ENCODE data around the gene NCOA1. TPM values are rescaled to one million over a fixed set of nuclear protein-coding genes. Genes with fewer than 3 reads are reported as not detected.

NCOA1 gene
- total RNA-seq, 1 donor from 2014 or later: 48.4 TPM

DNA sequence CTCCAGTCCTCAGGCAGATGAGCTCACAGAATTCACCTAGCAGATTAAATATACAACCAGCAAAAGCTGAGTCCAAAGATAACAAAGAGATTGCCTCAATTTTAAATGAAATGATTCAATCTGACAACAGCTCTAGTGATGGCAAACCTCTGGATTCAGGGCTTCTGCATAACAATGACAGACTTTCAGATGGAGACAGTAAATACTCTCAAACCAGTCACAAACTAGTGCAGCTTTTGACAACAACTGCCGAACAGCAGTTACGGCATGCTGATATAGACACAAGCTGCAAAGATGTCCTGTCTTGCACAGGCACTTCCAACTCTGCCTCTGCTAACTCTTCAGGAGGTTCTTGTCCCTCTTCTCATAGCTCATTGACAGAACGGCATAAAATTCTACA lies 216.1 kb downstream of the NCOA1 start:
- TF ChIP-seq POLR2A (IDR thresholded peaks at IDR 0.05) (no peak), POLR2AphosphoS5 (IDR thresholded peaks at IDR 0.05; ENCODE audit: insufficient read depth in 1 of 2, low read depth in 1 of 2) (no peak)
- TF ChIP-seq, protein P1, sequence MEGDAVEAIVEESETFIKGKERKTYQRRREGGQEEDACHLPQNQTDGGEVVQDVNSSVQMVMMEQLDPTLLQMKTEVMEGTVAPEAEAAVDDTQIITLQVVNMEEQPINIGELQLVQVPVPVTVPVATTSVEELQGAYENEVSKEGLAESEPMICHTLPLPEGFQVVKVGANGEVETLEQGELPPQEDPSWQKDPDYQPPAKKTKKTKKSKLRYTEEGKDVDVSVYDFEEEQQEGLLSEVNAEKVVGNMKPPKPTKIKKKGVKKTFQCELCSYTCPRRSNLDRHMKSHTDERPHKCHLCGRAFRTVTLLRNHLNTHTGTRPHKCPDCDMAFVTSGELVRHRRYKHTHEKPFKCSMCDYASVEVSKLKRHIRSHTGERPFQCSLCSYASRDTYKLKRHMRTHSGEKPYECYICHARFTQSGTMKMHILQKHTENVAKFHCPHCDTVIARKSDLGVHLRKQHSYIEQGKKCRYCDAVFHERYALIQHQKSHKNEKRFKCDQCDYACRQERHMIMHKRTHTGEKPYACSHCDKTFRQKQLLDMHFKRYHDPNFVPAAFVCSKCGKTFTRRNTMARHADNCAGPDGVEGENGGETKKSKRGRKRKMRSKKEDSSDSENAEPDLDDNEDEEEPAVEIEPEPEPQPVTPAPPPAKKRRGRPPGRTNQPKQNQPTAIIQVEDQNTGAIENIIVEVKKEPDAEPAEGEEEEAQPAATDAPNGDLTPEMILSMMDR (IDR thresholded peaks at IDR 0.05): no peak
- Histone ChIP-seq H3K4me1 (peaks cover 5% of the 10 kb centered on the region), H3K27me3 (no peaks in the 10 kb centered on the region), H3K36me3 (peaks cover 0 to 28% of the 10 kb centered on the region in 2 donors), H3K4me3 (no peak overlapping the region), H3K9me3 (no peaks in the 10 kb centered on the region), H3K27ac (no peak overlapping the region)
- intact Hi-C loops (cut with DNase I): no loop called here
- no peak for DNase-seq (ENCODE audit: extremely low spot score in 2 of 2)

- no peaks in the 10 kb centered on the region for H3K27me3 ChIP-seq
- no peak overlapping the region for H3K4me3 ChIP-seq
- H3K4me1 ChIP-seq: no peaks in the 10 kb centered on the region
- no peaks in the 10 kb centered on the region for H3K9me3 ChIP-seq
- DNase-seq (ENCODE audit: extremely low spot score in 2 of 2): no peak
- intact Hi-C loops (cut with DNase I): no loop called here
- TF ChIP-seq POLR2AphosphoS5 (IDR thresholded peaks at IDR 0.05; ENCODE audit: insufficient read depth in 1 of 2, low read depth in 1 of 2): no peak
- TF ChIP-seq, protein P1 (IDR thresholded peaks at IDR 0.05): no peak
- no peak for TF ChIP-seq POLR2A (IDR thresholded peaks at IDR 0.05)
- H3K27ac ChIP-seq: no peak overlapping the region
- H3K36me3 ChIP-seq: peaks cover 0 to 33% of the 10 kb centered on the region in 2 donors
These were observed 217.6 kb downstream of the NCOA1 start for GRCh38 chr2:24708537-24709152.

DNA sequence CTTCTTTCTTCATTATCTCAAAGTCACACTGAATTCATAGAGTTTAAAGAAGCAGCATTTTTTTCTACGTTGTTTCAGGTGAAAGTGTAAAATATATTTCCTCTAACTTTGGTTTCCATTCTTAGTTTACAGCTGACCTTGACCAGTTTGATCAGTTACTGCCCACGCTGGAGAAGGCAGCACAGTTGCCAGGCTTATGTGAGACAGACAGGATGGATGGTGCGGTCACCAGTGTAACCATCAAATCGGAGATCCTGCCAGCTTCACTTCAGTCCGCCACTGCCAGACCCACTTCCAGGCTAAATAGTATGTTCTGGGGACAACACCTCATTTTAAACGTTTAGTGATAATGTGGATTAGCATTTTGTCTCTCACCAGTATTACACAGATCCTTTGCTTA lies 219.8 kb downstream of the NCOA1 start:
- DNase-seq (ENCODE audit: extremely low spot score in 2 of 2): no peak
- no peak overlapping the region for H3K4me3 ChIP-seq
- TF ChIP-seq, protein P1 (IDR thresholded peaks at IDR 0.05): no peak
- TF ChIP-seq POLR2AphosphoS5 (IDR thresholded peaks at IDR 0.05; ENCODE audit: insufficient read depth in 1 of 2, low read depth in 1 of 2) (no peak), POLR2A (IDR thresholded peaks at IDR 0.05) (no peak)
- H3K9me3 ChIP-seq: no peaks in the 10 kb centered on the region
- no peaks in the 10 kb centered on the region for H3K27me3 ChIP-seq
- H3K4me1 ChIP-seq: no peaks in the 10 kb centered on the region
- peaks cover 0 to 40% of the 10 kb centered on the region in 2 donors for H3K36me3 ChIP-seq
- no peak overlapping the region for H3K27ac ChIP-seq
- intact Hi-C loops (cut with DNase I): no loop called here

GRCh38 chr2:24711865-24712264 lies 220.8 kb downstream of the NCOA1 start:
- H3K4me1 ChIP-seq: no peaks in the 10 kb centered on the region
- no peaks in the 10 kb centered on the region for H3K9me3 ChIP-seq
- TF ChIP-seq POLR2A (IDR thresholded peaks at IDR 0.05): no peak
- TF ChIP-seq, protein P1 (IDR thresholded peaks at IDR 0.05): no peak
- TF ChIP-seq POLR2AphosphoS5 (IDR thresholded peaks at IDR 0.05; ENCODE audit: insufficient read depth in 1 of 2, low read depth in 1 of 2): no peak
- no peaks in the 10 kb centered on the region for H3K27me3 ChIP-seq
- H3K4me3 ChIP-seq: no peak overlapping the region
- no peak overlapping the region for H3K27ac ChIP-seq
- intact Hi-C loops (cut with DNase I): no loop called here
- DNase-seq (ENCODE audit: extremely low spot score in 2 of 2): no peak
- H3K36me3 ChIP-seq: peaks cover 0 to 37% of the 10 kb centered on the region in 2 donors

GRCh38 chr2:24712296-24712695 lies 221.2 kb downstream of the NCOA1 start:
- no peak overlapping the region for H3K27ac ChIP-seq
- H3K4me1 ChIP-seq: no peaks in the 10 kb centered on the region
- no peaks in the 10 kb centered on the region for H3K27me3 ChIP-seq
- intact Hi-C loops (cut with DNase I): no loop called here
- no peaks in the 10 kb centered on the region for H3K9me3 ChIP-seq
- no peak for DNase-seq (ENCODE audit: extremely low spot score in 2 of 2)
- peaks cover 0 to 32% of the 10 kb centered on the region in 2 donors for H3K36me3 ChIP-seq
- H3K4me3 ChIP-seq: no peak overlapping the region
- TF ChIP-seq, protein P1 (IDR thresholded peaks at IDR 0.05): no peak
- TF ChIP-seq POLR2A (IDR thresholded peaks at IDR 0.05) (no peak), POLR2AphosphoS5 (IDR thresholded peaks at IDR 0.05; ENCODE audit: insufficient read depth in 1 of 2, low read depth in 1 of 2) (no peak)

Measured in vagina (tissue), 2 donors.